H1 (cell line): ENCODE results near the gene CCDC7. TPM values are rescaled to one million over a fixed set of nuclear protein-coding genes. Genes with fewer than 3 reads are reported as not detected.

ENCODE experiments used
- CTCF ChIA-PET: fragments of 300-600 bp; sonication (Branson Sonifier 250); formaldehyde crosslinking; loops from one replicate; lab custom pipeline; 2021; ENCODE audit not compliant: partially characterized antibody; lab: Charles Lee
- POLR2A ChIA-PET: fragments of 300-600 bp; sonication (Branson Sonifier 250); formaldehyde crosslinking; loops from one replicate; lab custom pipeline; 2021; ENCODE audit warnings: inconsistent platforms; ENCODE audit not compliant: partially characterized antibody; lab: Charles Lee
- DNase-seq, 2 experiments: peaks; one replicate each; pipeline versions ENCODE4 v3.0.0 to v3.0.0-alpha.2; 2010 to 2022; ENCODE audit warnings: low spot score in 2 of 2, low read depth in 1 of 2, mixed read lengths in 1 of 2
- FAIRE-seq: peaks from 2 replicates; lab custom pipeline; 2011; peaks lifted over from hg19 to GRCh38; lab: Jason Lieb, UNC
- H2AFZ ChIP-seq: 2 replicates; pipeline ENCODE4 v1.8.1; 2012; ENCODE audit warnings: low read length, inconsistent platforms
- H2AK5ac ChIP-seq: 2 replicates; pipeline ENCODE4 v1.6.1; 2013; ENCODE audit warnings: low read depth, low read length
- H2BK120ac ChIP-seq: replicated peaks from 2 replicates; pipeline ENCODE3; 2013; ENCODE audit warnings: low read depth, low read length, inconsistent platforms
- H2BK12ac ChIP-seq: 2 replicates; pipeline ENCODE4 v1.6.1; 2013; ENCODE audit warnings: low read depth, low read length
- H2BK15ac ChIP-seq: 2 replicates; pipeline ENCODE4 v1.6.1; 2013; ENCODE audit warnings: low read length
- H2BK20ac ChIP-seq: 2 replicates; pipeline ENCODE4 v1.6.1; 2013; ENCODE audit warnings: low read length
- H2BK5ac ChIP-seq: 2 replicates; pipeline ENCODE4 v1.6.1; 2013; ENCODE audit warnings: low read depth, low read length
- H3K14ac ChIP-seq: 2 replicates; pipeline ENCODE4 v1.6.1; 2013; ENCODE audit warnings: inconsistent platforms; ENCODE audit not compliant: insufficient read length
- H3K18ac ChIP-seq: 2 replicates; pipeline ENCODE4 v1.6.1; 2013; ENCODE audit warnings: low read length; ENCODE audit errors: extremely low read depth
- H3K23ac ChIP-seq: 2 replicates; pipeline ENCODE4 v1.6.1; 2013; ENCODE audit warnings: inconsistent platforms; ENCODE audit not compliant: insufficient read length
- H3K23me2 ChIP-seq: 2 replicates; pipeline ENCODE4 v1.6.1; 2013; ENCODE audit warnings: low read depth, low read length
- H3K27ac ChIP-seq: 2 replicates; pipeline ENCODE4 v1.6.1; 2011; ENCODE audit warnings: low read depth, low read length, inconsistent platforms
- H3K27me3 ChIP-seq, 4 experiments: replicated peaks in 1 of 4; 1 replicate in 1 of 4; 2 replicates in 3 of 4; pipeline versions ENCODE4 v1.6.1 to v1.8.1; 2011 to 2013; ENCODE audit warnings: low read length in 3 of 4, mild to moderate bottlenecking in 3 of 4, inconsistent platforms in 2 of 4, mixed read lengths in 2 of 4, moderate library complexity in 1 of 4; ENCODE audit not compliant: control insufficient read depth in 3 of 4, insufficient read depth in 3 of 4; ENCODE audit errors: extremely low read depth in 1 of 4
- H3K36me3 ChIP-seq, 4 experiments: 2 replicates each; pipeline versions ENCODE4 v1.6.1 to v1.8.1; 2011 to 2013; ENCODE audit warnings: mild to moderate bottlenecking in 4 of 4, low read length in 3 of 4, moderate library complexity in 2 of 4, control low read depth in 1 of 4, inconsistent platforms in 1 of 4; ENCODE audit not compliant: insufficient read depth in 4 of 4, control insufficient read depth in 2 of 4
- H3K4ac ChIP-seq: replicated peaks from 2 replicates; pipeline ENCODE3; 2013; ENCODE audit warnings: low read length, low read depth, mixed read lengths, inconsistent platforms; ENCODE audit not compliant: insufficient read length
- H3K4me1 ChIP-seq, 4 experiments: replicated peaks in 1 of 4; 1 replicate in 1 of 4; 2 replicates in 3 of 4; pipeline versions ENCODE4 v1.6.1 to v1.8.1; 2011 to 2013; ENCODE audit warnings: low read length in 3 of 4, inconsistent platforms in 2 of 4, mixed read lengths in 1 of 4; ENCODE audit not compliant: insufficient read depth in 4 of 4, control insufficient read depth in 3 of 4
- H3K4me2 ChIP-seq, 2 experiments: 2 replicates each; pipeline versions ENCODE4 v1.6.1 to v1.8.1; 2011 to 2013; ENCODE audit warnings: low read depth in 2 of 2, low read length in 2 of 2, control low read depth in 1 of 2, inconsistent platforms in 1 of 2, mild to moderate bottlenecking in 1 of 2; ENCODE audit not compliant: insufficient read depth in 1 of 2
- H3K4me3 ChIP-seq, 4 experiments: fragments of 200-600, 300-600 bp in 1 of 4; sonication (generic), shearing (Covaris generic), sonication (Bioruptor Twin) in 1 of 4; 2 replicates each; pipeline versions ENCODE4 v1.5.1 to v1.8.1; 2011 to 2016; ENCODE audit warnings: low read length in 4 of 4, low read depth in 3 of 4, control low read depth in 2 of 4, inconsistent platforms in 2 of 4, mild to moderate bottlenecking in 2 of 4, mixed read lengths in 1 of 4, moderate library complexity in 1 of 4; ENCODE audit not compliant: insufficient read depth in 2 of 4; ENCODE audit errors: extremely low read depth in 1 of 4
- H3K56ac ChIP-seq: replicated peaks from 2 replicates; pipeline ENCODE3; 2013; ENCODE audit warnings: low read depth, mild to moderate bottlenecking, mixed read lengths, low read length, inconsistent platforms; ENCODE audit not compliant: insufficient read length
- H3K79me1 ChIP-seq: 2 replicates; pipeline ENCODE4 v1.6.1; 2013; ENCODE audit warnings: low read depth, low read length, control low read depth
- H3K79me2 ChIP-seq, 2 experiments: 2 replicates each; pipeline versions ENCODE4 v1.6.1 to v1.8.1; 2012 to 2013; ENCODE audit warnings: low read length in 2 of 2, mild to moderate bottlenecking in 2 of 2, inconsistent platforms in 1 of 2; ENCODE audit not compliant: insufficient read depth in 2 of 2, control insufficient read depth in 1 of 2
- H3K9ac ChIP-seq, 4 experiments: replicated peaks in 1 of 4; 1 replicate in 1 of 4; 2 replicates in 3 of 4; pipeline versions ENCODE4 v1.6.1 to v1.8.1; 2011 to 2013; ENCODE audit warnings: low read depth in 3 of 4, low read length in 3 of 4, control low read depth in 2 of 4, mild to moderate bottlenecking in 2 of 4, moderate library complexity in 2 of 4, inconsistent platforms in 1 of 4; ENCODE audit errors: extremely low read depth in 1 of 4
- H3K9me3 ChIP-seq, 2 experiments: 2 replicates each; pipeline versions ENCODE4 v1.6.1 to v1.8.1; 2012 to 2013; ENCODE audit warnings: mild to moderate bottlenecking in 2 of 2, moderate library complexity in 2 of 2, control low read depth in 1 of 2, inconsistent platforms in 1 of 2, low read depth in 1 of 2, low read length in 1 of 2, mixed read lengths in 1 of 2; ENCODE audit not compliant: insufficient read depth in 2 of 2
- H4K20me1 ChIP-seq, 2 experiments: replicated peaks in 1 of 2; 2 replicates each; pipeline versions ENCODE3 to v1.8.1; 2011 to 2013; ENCODE audit warnings: inconsistent platforms in 2 of 2, low read length in 2 of 2, mild to moderate bottlenecking in 1 of 2; ENCODE audit not compliant: insufficient read depth in 2 of 2, control insufficient read depth in 1 of 2
- H4K5ac ChIP-seq: 2 replicates; pipeline ENCODE4 v1.6.1; 2013; ENCODE audit warnings: low read length, low read depth, mixed read lengths, inconsistent platforms; ENCODE audit not compliant: insufficient read length
- H4K8ac ChIP-seq: 2 replicates; pipeline ENCODE4 v1.8.0; 2013; ENCODE audit warnings: mild to moderate bottlenecking, moderate library complexity, low read length, inconsistent platforms; ENCODE audit not compliant: insufficient read depth; ENCODE audit errors: extremely low read depth
- H4K91ac ChIP-seq: replicated peaks from 2 replicates; pipeline ENCODE3; 2013; ENCODE audit warnings: low read length, mixed read lengths, inconsistent platforms; ENCODE audit not compliant: insufficient read length
- BACH1 ChIP-seq: IDR thresholded peaks from 2 replicates; pipeline ENCODE4 v1.6.1; 2012; ENCODE audit warnings: low read length, improper control_type of control experiment
- CHD1 ChIP-seq: IDR thresholded peaks from 2 replicates; pipeline ENCODE4 v1.6.1; 2012; ENCODE audit warnings: low read depth, low read length, improper control_type of control experiment
- JUND ChIP-seq: IDR thresholded peaks from 2 replicates; pipeline ENCODE4 v1.6.1; 2011; ENCODE audit warnings: mild to moderate bottlenecking, improper control_type of control experiment, low read length
- KDM5A ChIP-seq: fragments of 200-600 bp; IDR thresholded peaks from 2 replicates; pipeline ENCODE4 v1.7.1; 2012; ENCODE audit warnings: mild to moderate bottlenecking, low read length, inconsistent platforms, mixed read lengths
- NANOG ChIP-seq: IDR thresholded peaks from 2 replicates; pipeline ENCODE4 v1.6.1; 2011; ENCODE audit warnings: low read length, low read depth, mild to moderate bottlenecking, inconsistent platforms; ENCODE audit not compliant: insufficient read depth, poor library complexity, severe bottlenecking
- NRF1 ChIP-seq: IDR thresholded peaks from 2 replicates; pipeline ENCODE4 v1.6.1; 2011; ENCODE audit warnings: mild to moderate bottlenecking, low read depth, low read length, improper control_type of control experiment
- POLR2A ChIP-seq, 2 experiments: IDR thresholded peaks; 1 replicate in 1 of 2; 2 replicates in 1 of 2; pipeline ENCODE4 v1.6.1; 2011; ENCODE audit warnings: low read depth in 2 of 2, low read length in 2 of 2, mild to moderate bottlenecking in 2 of 2; ENCODE audit errors: control extremely low read depth in 1 of 2
- RAD21 ChIP-seq, 2 experiments: IDR thresholded peaks in 1 of 2; conservative IDR thresholded peaks in 1 of 2; 2 replicates each; pipeline ENCODE4 v1.6.1; 2011; ENCODE audit warnings: low read depth in 2 of 2, low read length in 2 of 2, improper control_type of control experiment in 1 of 2, inconsistent platforms in 1 of 2, mild to moderate bottlenecking in 1 of 2, moderate library complexity in 1 of 2
- SIN3A ChIP-seq, 2 experiments: IDR thresholded peaks in 1 of 2; conservative IDR thresholded peaks in 1 of 2; 2 replicates each; pipeline ENCODE4 v1.6.1; 2011 to 2012; ENCODE audit warnings: low read length in 2 of 2, improper control_type of control experiment in 1 of 2, low read depth in 1 of 2, mild to moderate bottlenecking in 1 of 2
- SIRT6 ChIP-seq: IDR thresholded peaks from one replicate; pipeline ENCODE4 v1.7.1; 2012; ENCODE audit warnings: low read length, inconsistent platforms
- SP2 ChIP-seq: IDR thresholded peaks from 2 replicates; pipeline ENCODE4 v1.6.1; 2012; ENCODE audit warnings: mild to moderate bottlenecking, low read length, inconsistent platforms
- SRF ChIP-seq: IDR thresholded peaks from 2 replicates; pipeline ENCODE4 v1.6.1; 2011; ENCODE audit warnings: mild to moderate bottlenecking, low read depth, low read length, moderate library complexity
- TAF1 ChIP-seq: IDR thresholded peaks from 2 replicates; pipeline ENCODE4 v1.6.1; 2011; ENCODE audit warnings: mild to moderate bottlenecking, low read depth, low read length
- YY1 ChIP-seq: IDR thresholded peaks from 2 replicates; pipeline ENCODE4 v1.6.1; 2011; ENCODE audit warnings: low read depth, mild to moderate bottlenecking, low read length
- WGBS, 2 experiments: shearing (Covaris generic) in 1 of 2; methylation state at CpG; one replicate each; pipeline versions ENCODE4 v1.1.6 to v1.1.7; 2013 to 2015; ENCODE audit warnings: low lambda C conversion rate in 2 of 2, mixed read lengths in 2 of 2, inconsistent platforms in 1 of 2, low coverage in 1 of 2, missing lambda C conversion rate in 1 of 2; ENCODE audit not compliant: insufficient replicate concordance in 2 of 2, insufficient coverage in 1 of 2, insufficient read length in 1 of 2; ENCODE audit errors: extremely low coverage in 1 of 2, missing lambda C conversion rate in 1 of 2; 5-methylcytosine and 5-hydroxymethylcytosine counted together
- polyA plus RNA-seq, 7 experiments: library from polyadenylated mRNA; depleted of rRNA in 3 of 7; stranded (reverse) in 5 of 7; unstranded in 2 of 7; fragments of >200 nt in 5 of 7; fragments of 200-250 nt in 2 of 7; gene quantifications; 1 replicate in 5 of 7; 2 replicates in 1 of 7; 4 replicates in 1 of 7; pipeline versions ENCODE4 v1.2.1 to v1.2.3, GENCODE V29; 2011 to 2013; ENCODE audit warnings: missing spikeins in 2 of 7, mixed read lengths in 2 of 7
- total RNA-seq: library from RNA; stranded (reverse); fragmentation: NEBNext Ultra II Directional; extraction: Animal tissue kit (Norgen Biotek cat#: 25700); gene quantifications from 2 replicates; pipeline ENCODE4 v1.2.1, GENCODE V29; 2021
- TF ChIP-seq, protein P1 (sequence below): IDR thresholded peaks from 2 replicates; pipeline ENCODE4 v1.6.1; 2011; ENCODE audit warnings: low read length, improper control_type of control experiment

Gene CCDC7
- total and polyA plus RNA-seq, 2 of the 8 experiments (the other 6 are each of a cell fraction or from before 2014, with no cell fraction given), result 0.18 to 0.74 TPM

DNA sequence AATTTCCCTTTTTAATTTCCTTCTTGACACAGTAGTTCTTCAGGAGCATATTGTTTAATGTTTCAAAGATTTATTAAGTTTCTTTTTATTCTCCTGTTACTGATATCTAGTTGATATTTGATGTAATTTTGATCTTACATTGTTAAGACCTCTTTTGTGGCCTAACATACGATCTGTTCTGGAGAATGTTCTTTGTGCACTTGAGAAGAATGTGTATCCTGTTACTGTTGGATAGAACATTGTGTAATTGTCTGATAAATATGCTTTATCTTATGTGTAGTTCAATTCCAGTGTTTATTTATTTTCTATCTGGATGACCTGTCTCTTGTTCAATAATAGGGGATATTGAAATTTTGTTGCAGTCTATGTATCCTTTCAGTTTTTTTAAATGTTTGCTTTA lies 405.4 kb downstream of the CCDC7 start:
- H2AK5ac ChIP-seq, result no peak overlapping the region
- DNase-seq, result no peak
- TF ChIP-seq SP2, result no peak
- no peak for TF ChIP-seq JUND
- no peak for TF ChIP-seq NRF1
- TF ChIP-seq NANOG, result no peak
- no peak for TF ChIP-seq SRF
- no peak for TF ChIP-seq KDM5A
- no peak for TF ChIP-seq POLR2A (IDR thresholded peaks at IDR 0.05; ENCODE audit: control extremely low read depth in 1 of 2, low read depth in 2 of 2, low read length in 2 of 2)
- no peak for TF ChIP-seq YY1
- no peak for TF ChIP-seq RAD21 (IDR thresholded peaks at IDR 0.05 in 1 of 2, conservative IDR thresholded peaks at IDR 0.05 in 1 of 2; ENCODE audit: low read depth in 2 of 2, low read length in 2 of 2)
- TF ChIP-seq, protein P1, sequence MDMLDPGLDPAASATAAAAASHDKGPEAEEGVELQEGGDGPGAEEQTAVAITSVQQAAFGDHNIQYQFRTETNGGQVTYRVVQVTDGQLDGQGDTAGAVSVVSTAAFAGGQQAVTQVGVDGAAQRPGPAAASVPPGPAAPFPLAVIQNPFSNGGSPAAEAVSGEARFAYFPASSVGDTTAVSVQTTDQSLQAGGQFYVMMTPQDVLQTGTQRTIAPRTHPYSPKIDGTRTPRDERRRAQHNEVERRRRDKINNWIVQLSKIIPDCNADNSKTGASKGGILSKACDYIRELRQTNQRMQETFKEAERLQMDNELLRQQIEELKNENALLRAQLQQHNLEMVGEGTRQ, result no peak
- TF ChIP-seq SIRT6, result no peak
- TF ChIP-seq BACH1, result no peak
- no peak for TF ChIP-seq CHD1
- no peak for TF ChIP-seq TAF1
- no peak for TF ChIP-seq SIN3A (conservative IDR thresholded peaks at IDR 0.05 in 1 of 2, IDR thresholded peaks at IDR 0.05 in 1 of 2; ENCODE audit: low read depth in 1 of 2, low read length in 2 of 2)
- TF ChIP-seq, all 59 proteins: peak for 0
- Histone ChIP-seq H4K8ac (no peak overlapping the region), H3K4ac (no peak overlapping the region), H4K5ac (no peak overlapping the region), H2BK5ac (no peak overlapping the region), H3K4me2 (no peak overlapping the region), H3K23ac (no peak overlapping the region), H3K9ac (no peak overlapping the region), H3K4me3 (no peak overlapping the region), H3K27ac (no peak overlapping the region), H3K56ac (no peak overlapping the region), H4K91ac (no peak overlapping the region), H3K23me2 (no peaks in the 10 kb centered on the region), H2BK120ac (no peak overlapping the region), H2BK20ac (no peak overlapping the region), H2BK12ac (no peak overlapping the region), H3K18ac (no peak overlapping the region), H3K27me3 (no peaks in the 10 kb centered on the region), H2BK15ac (no peak overlapping the region), H3K79me2 (no peaks in the 10 kb centered on the region), H4K20me1 (no peaks in the 10 kb centered on the region), H3K4me1 (no peaks in the 10 kb centered on the region), H3K14ac (no peak overlapping the region), H3K79me1 (no peaks in the 10 kb centered on the region), H3K9me3 (no peaks in the 10 kb centered on the region), H3K36me3 (no peaks in the 10 kb centered on the region), H2AFZ (no peak overlapping the region)
- WGBS, 2 experiments, result 4% methylated on average over 1 of the region's 1 CpG; no CpG with 5 or more reads in 1 of the 2 experiments
- ChIA-PET CTCF (no interaction called here), POLR2A (no interaction called here)
- no peak for FAIRE-seq
